ENCODE measurements around the gene PPIL3. TPM values are rescaled to one million over a fixed set of nuclear protein-coding genes. Genes with fewer than 3 reads are reported as not detected.

The PPIL3 gene
- total and polyA plus RNA-seq, 2 donors (not counting 1 experiment from before 2014, with no cell fraction given) = 57.9 to 61.4 TPM

DNA sequence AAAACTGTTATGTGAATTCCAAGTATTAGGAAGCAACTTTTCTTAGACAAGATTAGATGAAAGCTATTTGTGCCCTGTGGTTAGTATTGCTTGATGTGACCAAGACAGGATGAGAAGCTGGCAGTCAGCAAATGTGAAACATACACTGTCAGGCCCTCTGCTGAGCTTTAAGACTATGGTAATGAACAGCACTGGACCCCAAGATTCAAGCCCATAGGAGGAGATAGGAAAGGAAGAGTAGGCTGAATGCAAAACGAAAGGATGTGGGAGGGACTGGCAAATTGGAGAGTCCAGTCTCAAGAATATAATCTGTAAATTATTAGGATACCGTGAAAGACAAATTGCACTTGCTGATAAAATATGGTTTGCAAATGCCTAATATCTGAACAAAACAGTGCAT, 60.8 kb downstream of the PPIL3 start:
- WGBS (ENCODE audit: insufficient coverage) = 83% methylated on average over 1 of the region's 2 CpGs
- intact Hi-C loops (cut with micrococcal nuclease) = no loop called here
- no peaks in the 10 kb centered on the region for H3K27me3 Mint-ChIP-seq
- H3K9me3 Mint-ChIP-seq (ENCODE audit: insufficient read depth) = no peaks in the 10 kb centered on the region
- H3K4me3 Mint-ChIP-seq = no peak overlapping the region
- no peaks in the 10 kb centered on the region for H4K20me1 ChIP-seq (ENCODE audit: control insufficient read depth, insufficient read depth, low read length, poor library complexity, severe bottlenecking)
- CTCF ChIA-PET = interaction anchor here (1.1 kb wide), 1 partner anchor 13 kb away, joined by 3 read pairs; no protein-coding TSS in a partner anchor
- no peak overlapping the region for H3K27ac Mint-ChIP-seq
- no peak for DNase-seq
- ATAC-seq (ENCODE audit: low read depth) = no peak
- TF ChIP-seq, protein P1, sequence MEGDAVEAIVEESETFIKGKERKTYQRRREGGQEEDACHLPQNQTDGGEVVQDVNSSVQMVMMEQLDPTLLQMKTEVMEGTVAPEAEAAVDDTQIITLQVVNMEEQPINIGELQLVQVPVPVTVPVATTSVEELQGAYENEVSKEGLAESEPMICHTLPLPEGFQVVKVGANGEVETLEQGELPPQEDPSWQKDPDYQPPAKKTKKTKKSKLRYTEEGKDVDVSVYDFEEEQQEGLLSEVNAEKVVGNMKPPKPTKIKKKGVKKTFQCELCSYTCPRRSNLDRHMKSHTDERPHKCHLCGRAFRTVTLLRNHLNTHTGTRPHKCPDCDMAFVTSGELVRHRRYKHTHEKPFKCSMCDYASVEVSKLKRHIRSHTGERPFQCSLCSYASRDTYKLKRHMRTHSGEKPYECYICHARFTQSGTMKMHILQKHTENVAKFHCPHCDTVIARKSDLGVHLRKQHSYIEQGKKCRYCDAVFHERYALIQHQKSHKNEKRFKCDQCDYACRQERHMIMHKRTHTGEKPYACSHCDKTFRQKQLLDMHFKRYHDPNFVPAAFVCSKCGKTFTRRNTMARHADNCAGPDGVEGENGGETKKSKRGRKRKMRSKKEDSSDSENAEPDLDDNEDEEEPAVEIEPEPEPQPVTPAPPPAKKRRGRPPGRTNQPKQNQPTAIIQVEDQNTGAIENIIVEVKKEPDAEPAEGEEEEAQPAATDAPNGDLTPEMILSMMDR (IDR thresholded peaks at IDR 0.05) = no peak
- TF ChIP-seq EZH2 (IDR thresholded peaks at IDR 0.05; ENCODE audit: borderline replicate concordance, insufficient read depth, low read depth, low read length, poor library complexity, severe bottlenecking) = no peak
- H2AFZ ChIP-seq (ENCODE audit: insufficient read depth, low read depth, low read length, poor library complexity, severe bottlenecking) = no peak overlapping the region
- no peak overlapping the region for H3K4me2 ChIP-seq (replicated peaks; ENCODE audit: low read depth, low read length, poor library complexity, severe bottlenecking)
- no peaks in the 10 kb centered on the region for H3K9me3 ChIP-seq (ENCODE audit: control extremely low read depth in 1 of 3, control insufficient read depth in 2 of 3, insufficient read depth in 1 of 3, low read length in 2 of 3)
- POLR2A ChIA-PET = interaction anchor here (1.2 kb wide), 1 partner anchor 36 kb away, joined by 3 read pairs; no protein-coding TSS in a partner anchor
- H3K9ac ChIP-seq (ENCODE audit: low read length) = no peak overlapping the region
- peaks cover 0 to 3% of the 10 kb centered on the region in 2 experiments for H3K36me3 ChIP-seq (replicated peaks in 1 of 2; ENCODE audit: control extremely low read depth in 1 of 2, control insufficient read depth in 1 of 2, extremely low read depth in 1 of 2, insufficient read depth in 2 of 2, low read length in 1 of 2)
- H3K4me1 ChIP-seq (ENCODE audit: control insufficient read depth in 2 of 2, insufficient read depth in 2 of 2, low read length in 2 of 2) = no peaks in the 10 kb centered on the region
- H3K4me1 Mint-ChIP-seq = no peaks in the 10 kb centered on the region
- no peaks in the 10 kb centered on the region for H3K79me2 ChIP-seq (ENCODE audit: control insufficient read depth, insufficient read depth, low read length)
- no peaks in the 10 kb centered on the region for H3K27me3 ChIP-seq (replicated peaks in 1 of 4; ENCODE audit: control extremely low read depth in 1 of 4, control insufficient read depth in 3 of 4, insufficient read depth in 4 of 4, low read length in 3 of 4)
- no peak overlapping the region for H3K4me3 ChIP-seq (ENCODE audit: control extremely low read depth in 1 of 5, extremely low read depth in 1 of 5, insufficient read depth in 1 of 5, low read depth in 2 of 5, low read length in 4 of 5)
- H3K27ac ChIP-seq (ENCODE audit: low read length in 2 of 2) = no peak overlapping the region

DNA sequence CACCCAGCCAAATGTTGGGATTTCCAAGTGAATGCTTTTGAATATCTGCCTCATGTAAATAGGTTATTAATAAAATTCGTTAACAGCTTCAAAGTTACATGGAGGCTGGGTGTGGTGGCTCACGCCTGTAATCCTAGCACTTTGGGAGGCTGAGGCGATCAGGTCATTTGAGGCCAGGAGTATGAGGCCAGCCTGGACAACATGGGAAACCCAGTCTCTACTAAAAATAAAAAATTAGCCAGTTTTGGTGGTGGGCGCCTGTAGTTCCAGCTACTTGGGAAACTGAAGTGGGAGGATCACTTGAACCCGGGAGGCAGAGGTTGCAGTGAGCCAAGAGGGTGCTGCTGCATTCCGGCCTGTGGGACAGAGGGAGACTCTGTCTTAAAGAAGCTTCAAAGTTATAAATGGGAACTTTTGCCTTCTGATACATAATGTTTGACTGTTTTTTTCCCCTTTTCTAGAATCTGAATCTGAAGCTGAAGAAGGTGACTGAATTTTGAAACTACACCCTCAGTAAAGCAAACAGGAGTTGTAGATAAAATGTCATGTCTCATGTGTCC, 67.1 kb downstream of the PPIL3 start:
- TF ChIP-seq, protein P1 (IDR thresholded peaks at IDR 0.05) = no peak
- TF ChIP-seq EZH2 (IDR thresholded peaks at IDR 0.05; ENCODE audit: borderline replicate concordance, insufficient read depth, low read depth, low read length, poor library complexity, severe bottlenecking) = no peak
- ChIA-PET POLR2A (no interaction called here), CTCF (no interaction called here)
- no peaks in the 10 kb centered on the region for H3K27me3 ChIP-seq (replicated peaks in 1 of 4; ENCODE audit: control extremely low read depth in 1 of 4, control insufficient read depth in 3 of 4, insufficient read depth in 4 of 4, low read length in 3 of 4)
- H3K9me3 ChIP-seq (ENCODE audit: control extremely low read depth in 1 of 3, control insufficient read depth in 2 of 3, insufficient read depth in 1 of 3, low read length in 2 of 3) = no peaks in the 10 kb centered on the region
- no peaks in the 10 kb centered on the region for H3K27me3 Mint-ChIP-seq
- no peak overlapping the region for H3K9ac ChIP-seq (ENCODE audit: low read length)
- no peak overlapping the region for H3K27ac ChIP-seq (ENCODE audit: low read length in 2 of 2)
- no peaks in the 10 kb centered on the region for H3K9me3 Mint-ChIP-seq (ENCODE audit: insufficient read depth)
- H3K4me3 Mint-ChIP-seq = no peak overlapping the region
- no peak overlapping the region for H2AFZ ChIP-seq (ENCODE audit: insufficient read depth, low read depth, low read length, poor library complexity, severe bottlenecking)
- H3K27ac Mint-ChIP-seq = no peak overlapping the region
- DNase-seq (no peak), ATAC-seq (ENCODE audit: low read depth) (no peak)
- H3K4me1 ChIP-seq (ENCODE audit: control insufficient read depth in 2 of 2, insufficient read depth in 2 of 2, low read length in 2 of 2) = no peaks in the 10 kb centered on the region
- H3K4me1 Mint-ChIP-seq = peaks cover 2% of the 10 kb centered on the region
- WGBS (ENCODE audit: insufficient coverage) = 98% methylated on average over 3 of the region's 6 CpGs
- peaks cover 6% of the 10 kb centered on the region for H4K20me1 ChIP-seq (ENCODE audit: control insufficient read depth, insufficient read depth, low read length, poor library complexity, severe bottlenecking)
- no peak overlapping the region for H3K4me3 ChIP-seq (ENCODE audit: control extremely low read depth in 1 of 5, extremely low read depth in 1 of 5, insufficient read depth in 1 of 5, low read depth in 2 of 5, low read length in 4 of 5)
- H3K79me2 ChIP-seq (ENCODE audit: control insufficient read depth, insufficient read depth, low read length) = no peaks in the 10 kb centered on the region
- no peak overlapping the region for H3K4me2 ChIP-seq (replicated peaks; ENCODE audit: low read depth, low read length, poor library complexity, severe bottlenecking)
- peaks cover 21 to 53% of the 10 kb centered on the region in 2 experiments for H3K36me3 ChIP-seq (replicated peaks in 1 of 2; ENCODE audit: control extremely low read depth in 1 of 2, control insufficient read depth in 1 of 2, extremely low read depth in 1 of 2, insufficient read depth in 2 of 2, low read length in 1 of 2)
- intact Hi-C loops (cut with micrococcal nuclease) = no loop called here

All from B cell (primary cell).